GM10248 (cell line): ENCODE results near the gene CAST.

Source experiments
- CTCF ChIA-PET: fragments of 300-600 bp; sonication (Branson Sonifier 250); formaldehyde crosslinking; extraction: SDS; loops from one replicate; lab custom pipeline; 2021; ENCODE audit warnings: antibody characterized with exemption; lab: Yijun Ruan, JAX
- POLR2A ChIA-PET: fragments of 350-650 bp; sonication (Branson Sonifier 250); formaldehyde crosslinking; extraction: SDS; loops from one replicate; lab custom pipeline; 2020; ENCODE audit warnings: antibody characterized with exemption; lab: Yijun Ruan, JAX
- DNase-seq: peaks from one replicate; pipeline ENCODE4 v3.0.0; 2012; ENCODE audit errors: extremely low spot score
- CTCF ChIP-seq: IDR thresholded peaks from 2 replicates; pipeline ENCODE4 v1.5.1; 2012; ENCODE audit warnings: mild to moderate bottlenecking, low read depth; ENCODE audit errors: extremely low read depth, missing control alignments, control extremely low read depth

The CAST gene

GRCh38 chr5:96633820-96634219 is 28.4 kb upstream of the CAST start:
- TF ChIP-seq CTCF = no peak
- ChIA-PET POLR2A (no interaction called here), CTCF (interaction anchor here (1.4 kb wide), 1 partner anchor 38 kb away, joined by 4 read pairs; no protein-coding TSS in a partner anchor)
- DNase-seq = no peak

- CTCF ChIA-PET = interaction anchor here (0.8 to 1.4 kb wide), 3 partner anchors 33 to 39 kb away, joined by 3 to 4 read pairs (median 3); no protein-coding TSS in a partner anchor
- TF ChIP-seq CTCF = no peak
- POLR2A ChIA-PET = no interaction called here
- no peak for DNase-seq
Measured at GRCh38 chr5:96634881-96635280, 27.3 kb upstream of the CAST start.

GRCh38 chr5:96636046-96636445 is 26.1 kb upstream of the CAST start:
- ChIA-PET CTCF (interaction anchor here (1.0 to 2.2 kb wide), 4 partner anchors 9 to 34 kb away, joined by 3 to 5 read pairs (median 4); no protein-coding TSS in a partner anchor), POLR2A (no interaction called here)
- DNase-seq = no peak
- TF ChIP-seq CTCF = no peak

- no peak for TF ChIP-seq CTCF
- CTCF ChIA-PET = interaction anchor here (1.4 to 2.2 kb wide), 2 partner anchors 10 to 25 kb away, joined by 4 to 5 read pairs; no protein-coding TSS in a partner anchor
- no peak for DNase-seq
- POLR2A ChIA-PET = no interaction called here
Measured at GRCh38 chr5:96636594-96636993, 25.6 kb upstream of the CAST start.

- CTCF ChIA-PET = interaction anchor here (1.4 to 2.2 kb wide), 2 partner anchors 10 to 25 kb away, joined by 4 to 5 read pairs; no protein-coding TSS in a partner anchor
- no peak for DNase-seq
- no peak for TF ChIP-seq CTCF
- POLR2A ChIA-PET = no interaction called here
Measured at GRCh38 chr5:96637196-96637595, 25.0 kb upstream of the CAST start.

- TF ChIP-seq CTCF = no peak
- CTCF ChIA-PET = interaction anchor here (1.4 kb wide), 1 partner anchor 37 kb away, joined by 3 read pairs; no protein-coding TSS in a partner anchor
- DNase-seq = no peak
- POLR2A ChIA-PET = no interaction called here
Measured at GRCh38 chr5:96638561-96638960, 23.6 kb upstream of the CAST start.
